ENCODE measurements around the gene AGPS. TPM values are rescaled to one million over a fixed set of nuclear protein-coding genes. Genes with fewer than 3 reads are reported as not detected.

The AGPS gene
- total RNA-seq, 1 experiment from 2014 or later: 60.9 TPM

DNA sequence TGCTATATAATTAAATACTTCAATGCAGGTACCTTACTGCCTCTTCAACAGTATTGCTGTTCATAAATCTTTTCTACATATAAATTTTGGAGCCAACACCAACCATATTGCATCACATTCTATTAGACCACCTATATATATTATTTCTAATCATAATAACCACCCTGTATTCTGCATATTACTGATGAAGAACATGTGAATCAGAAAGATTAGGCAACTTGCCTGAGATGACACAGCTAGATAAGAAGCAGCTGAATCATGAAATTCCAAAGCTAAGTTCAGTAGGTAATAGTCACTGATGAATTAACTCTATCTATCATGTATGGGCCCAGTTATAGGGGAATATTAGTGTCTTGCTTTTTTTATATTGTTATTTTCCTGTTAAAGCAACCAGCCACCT lies 161.8 kb downstream of the AGPS start:
- no peak overlapping the region for H3K27ac ChIP-seq (ENCODE audit: insufficient read length, low read depth, low read length)
- H3K4me1 Mint-ChIP-seq: peaks cover 0 to 5% of the 10 kb centered on the region in 2 experiments; a peak in 2 of 4 replicates
- peaks cover 8% of the 10 kb centered on the region for H3K9me3 ChIP-seq (ENCODE audit: control insufficient read depth, low read depth, low read length)
- H2BK15ac ChIP-seq (ENCODE audit: low read depth, low read length): no peak overlapping the region
- H3K27ac Mint-ChIP-seq: no peak overlapping the region
- H2BK20ac ChIP-seq (ENCODE audit: low read depth, low read length, poor library complexity, severe bottlenecking): no peak overlapping the region
- no peak overlapping the region for H3K4ac ChIP-seq (ENCODE audit: low read depth, low read length)
- no peaks in the 10 kb centered on the region; a peak in 2 of 7 replicates for H3K36me3 Mint-ChIP-seq (ENCODE audit: insufficient read depth in 1 of 3, low read depth in 3 of 3)
- no peak overlapping the region for H2AK5ac ChIP-seq (ENCODE audit: insufficient read length, low read length)
- no peaks in the 10 kb centered on the region for H3K79me2 ChIP-seq (ENCODE audit: insufficient read depth, low read length)
- H2BK120ac ChIP-seq (ENCODE audit: low read depth, low read length, poor library complexity, severe bottlenecking): no peak overlapping the region
- H3K56ac ChIP-seq (ENCODE audit: insufficient read length, low read depth, low read length): no peak overlapping the region
- TF ChIP-seq CTCF (conservative IDR thresholded peaks at IDR 0.05): no peak
- H3K18ac ChIP-seq (ENCODE audit: insufficient read length, low read depth, low read length): no peak overlapping the region
- no peak overlapping the region for H4K5ac ChIP-seq (ENCODE audit: insufficient read length, low read depth, low read length)
- no peak overlapping the region for H3T11ph ChIP-seq (ENCODE audit: low read length)
- H4K20me1 ChIP-seq (ENCODE audit: control insufficient read depth, insufficient read depth, insufficient read length): no peaks in the 10 kb centered on the region
- H3K9ac ChIP-seq (ENCODE audit: extremely low read depth, insufficient read length, low read length): no peak overlapping the region
- no peak overlapping the region for H4K8ac ChIP-seq (replicated peaks; ENCODE audit: insufficient read length, low read depth, low read length)
- H3K4me1 ChIP-seq (ENCODE audit: insufficient read depth, low read length): peaks cover 2% of the 10 kb centered on the region; the same call in 1 of the 2 replicates
- no peak overlapping the region for H2BK5ac ChIP-seq (ENCODE audit: insufficient read length, low read length)
- H4K91ac ChIP-seq (ENCODE audit: insufficient read length, low read depth, low read length): no peak overlapping the region
- H3K23ac ChIP-seq (ENCODE audit: insufficient read length, low read depth, low read length): no peak overlapping the region
- peaks cover 6% of the 10 kb centered on the region for H3K27me3 Mint-ChIP-seq (ENCODE audit: low read depth)
- DNase-seq: no peak
- no peaks in the 10 kb centered on the region for H3K27me3 ChIP-seq (ENCODE audit: insufficient read depth, low read length)
- no peak overlapping the region for H2AFZ ChIP-seq (ENCODE audit: low read length)
- H3K9me3 Mint-ChIP-seq: peaks cover 6 to 9% of the 10 kb centered on the region in 2 experiments
- H2BK12ac ChIP-seq (ENCODE audit: insufficient read length, low read depth, low read length): no peak overlapping the region
- H3K14ac ChIP-seq (ENCODE audit: insufficient read depth, low read length): no peak overlapping the region
- H3K23me2 ChIP-seq (ENCODE audit: insufficient read length, low read depth, low read length, poor library complexity, severe bottlenecking): peaks cover 5% of the 10 kb centered on the region
- no peak overlapping the region for H3K4me3 Mint-ChIP-seq
- no peak overlapping the region for H3K4me2 ChIP-seq (ENCODE audit: insufficient read depth, insufficient read length, low read length)
- H3K79me1 ChIP-seq (ENCODE audit: insufficient read depth, low read depth, low read length, poor library complexity, severe bottlenecking): no peaks in the 10 kb centered on the region
